Nephron (organoid): ENCODE results near the gene CRYBG3.

Source experiments
- H3K27ac Mint-ChIP-seq, 3 experiments: 2 replicates each; pipeline ENCODE4 v1.8.0; 2020; ENCODE audit warnings: mixed read lengths in 3 of 3, mild to moderate bottlenecking in 2 of 3, moderate library complexity in 1 of 3
- H3K27me3 Mint-ChIP-seq: 2 replicates; pipeline ENCODE4 v1.8.0; 2021; ENCODE audit warnings: low read depth, mild to moderate bottlenecking, moderate library complexity, mixed read lengths
- H3K36me3 Mint-ChIP-seq: 2 replicates; pipeline ENCODE4 v1.8.0; 2020; ENCODE audit warnings: low read depth, mixed read lengths
- H3K4me1 Mint-ChIP-seq: 2 replicates; pipeline ENCODE4 v1.8.0; 2020; ENCODE audit warnings: mixed read lengths
- H3K4me3 Mint-ChIP-seq, 3 experiments: 2 replicates each; pipeline ENCODE4 v1.8.0; 2020; ENCODE audit warnings: mild to moderate bottlenecking in 3 of 3, mixed read lengths in 3 of 3, moderate library complexity in 2 of 3
- H3K9me3 Mint-ChIP-seq: 2 replicates; pipeline ENCODE4 v1.8.0; 2020; ENCODE audit warnings: mixed read lengths
- TF ChIP-seq, protein P1 (sequence below), 3 experiments: fragments of 200-600 bp; sonication (generic); IDR thresholded peaks; one replicate each; pipeline ENCODE4 v1.5.0; 2021; ENCODE audit warnings: antibody characterized with exemption in 3 of 3; ENCODE audit not compliant: unreplicated experiment in 3 of 3

CRYBG3 gene

DNA sequence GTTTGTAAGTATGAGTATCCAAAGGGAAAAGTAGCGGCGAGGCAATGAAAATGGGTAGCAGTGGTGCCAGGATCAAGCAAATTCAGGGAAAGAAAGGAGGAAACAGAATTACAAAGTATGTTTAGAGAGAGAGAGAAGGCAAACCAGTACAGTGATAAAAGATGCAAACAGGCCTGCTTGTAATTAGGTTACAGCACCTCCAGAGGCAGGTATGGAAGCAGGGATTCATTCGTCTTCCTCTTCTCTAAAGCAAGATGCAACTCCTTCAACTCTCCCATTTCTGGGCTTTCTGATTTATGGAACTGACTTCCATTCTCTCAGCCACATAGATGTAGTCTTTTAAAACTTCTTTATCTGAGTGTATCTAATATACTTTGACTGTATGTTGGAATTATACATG lies 68.0 kb downstream of the CRYBG3 start:
- peaks cover 21% of the 10 kb centered on the region for H3K36me3 Mint-ChIP-seq
- H3K27me3 Mint-ChIP-seq: no peaks in the 10 kb centered on the region
- TF ChIP-seq, protein P1, sequence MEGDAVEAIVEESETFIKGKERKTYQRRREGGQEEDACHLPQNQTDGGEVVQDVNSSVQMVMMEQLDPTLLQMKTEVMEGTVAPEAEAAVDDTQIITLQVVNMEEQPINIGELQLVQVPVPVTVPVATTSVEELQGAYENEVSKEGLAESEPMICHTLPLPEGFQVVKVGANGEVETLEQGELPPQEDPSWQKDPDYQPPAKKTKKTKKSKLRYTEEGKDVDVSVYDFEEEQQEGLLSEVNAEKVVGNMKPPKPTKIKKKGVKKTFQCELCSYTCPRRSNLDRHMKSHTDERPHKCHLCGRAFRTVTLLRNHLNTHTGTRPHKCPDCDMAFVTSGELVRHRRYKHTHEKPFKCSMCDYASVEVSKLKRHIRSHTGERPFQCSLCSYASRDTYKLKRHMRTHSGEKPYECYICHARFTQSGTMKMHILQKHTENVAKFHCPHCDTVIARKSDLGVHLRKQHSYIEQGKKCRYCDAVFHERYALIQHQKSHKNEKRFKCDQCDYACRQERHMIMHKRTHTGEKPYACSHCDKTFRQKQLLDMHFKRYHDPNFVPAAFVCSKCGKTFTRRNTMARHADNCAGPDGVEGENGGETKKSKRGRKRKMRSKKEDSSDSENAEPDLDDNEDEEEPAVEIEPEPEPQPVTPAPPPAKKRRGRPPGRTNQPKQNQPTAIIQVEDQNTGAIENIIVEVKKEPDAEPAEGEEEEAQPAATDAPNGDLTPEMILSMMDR (IDR thresholded peaks at IDR 0.05; ENCODE audit: unreplicated experiment in 3 of 3): no peak
- H3K9me3 Mint-ChIP-seq: no peaks in the 10 kb centered on the region
- no peak overlapping the region for H3K27ac Mint-ChIP-seq
- H3K4me3 Mint-ChIP-seq: no peak overlapping the region
- H3K4me1 Mint-ChIP-seq: no peaks in the 10 kb centered on the region

DNA sequence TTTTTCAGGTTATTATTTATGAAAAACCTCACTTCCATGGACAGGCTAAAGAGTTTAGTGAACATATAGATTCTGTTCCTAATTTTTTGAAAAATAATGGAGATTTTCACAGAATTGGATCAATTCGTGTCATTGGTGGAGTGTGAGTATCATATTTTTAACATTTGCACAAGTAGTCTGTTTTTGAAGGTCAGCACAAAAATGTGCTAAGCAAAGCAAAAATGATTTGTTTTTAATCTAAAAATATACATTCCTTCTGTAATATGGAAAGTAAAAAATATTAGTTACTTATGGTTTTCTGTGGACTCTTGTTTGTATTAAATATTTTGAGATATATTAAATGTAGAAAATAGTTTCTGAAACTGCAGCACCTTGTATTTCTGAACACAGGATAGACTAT lies 71.0 kb downstream of the CRYBG3 start:
- Mint-ChIP-seq H3K4me1 (no peaks in the 10 kb centered on the region), H3K27me3 (no peaks in the 10 kb centered on the region), H3K4me3 (no peak overlapping the region), H3K27ac (no peak overlapping the region), H3K36me3 (peaks cover 23% of the 10 kb centered on the region), H3K9me3 (no peaks in the 10 kb centered on the region)
- TF ChIP-seq, protein P1 (IDR thresholded peaks at IDR 0.05; ENCODE audit: unreplicated experiment in 3 of 3): no peak

DNA sequence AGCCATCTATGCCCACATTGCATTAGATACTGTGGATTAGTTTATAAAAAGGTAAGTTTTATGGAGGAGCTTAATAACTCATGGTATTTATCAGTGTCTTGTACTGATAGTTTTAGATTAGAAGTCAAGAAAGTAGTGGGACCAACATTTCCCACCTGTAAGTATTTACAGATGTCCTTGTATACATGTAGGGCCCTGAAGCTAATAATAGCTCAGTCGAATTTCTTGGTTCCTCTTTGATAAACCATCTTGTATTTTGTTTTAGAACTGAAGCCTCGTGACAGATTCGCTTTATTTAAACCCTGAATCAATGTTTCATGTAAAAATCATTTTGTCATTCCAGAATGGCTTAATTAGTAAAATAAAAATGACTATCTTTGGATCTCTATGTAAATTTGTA lies 73.4 kb downstream of the CRYBG3 start:
- Mint-ChIP-seq H3K9me3 (no peaks in the 10 kb centered on the region), H3K27me3 (no peaks in the 10 kb centered on the region), H3K4me1 (no peaks in the 10 kb centered on the region), H3K36me3 (peaks cover 28% of the 10 kb centered on the region), H3K27ac (no peak overlapping the region), H3K4me3 (no peak overlapping the region)
- TF ChIP-seq, protein P1 (IDR thresholded peaks at IDR 0.05; ENCODE audit: unreplicated experiment in 3 of 3): no peak

- no peaks in the 10 kb centered on the region for H3K9me3 Mint-ChIP-seq
- H3K4me3 Mint-ChIP-seq: no peak overlapping the region
- no peaks in the 10 kb centered on the region for H3K27me3 Mint-ChIP-seq
- peaks cover 28% of the 10 kb centered on the region for H3K36me3 Mint-ChIP-seq
- TF ChIP-seq, protein P1 (IDR thresholded peaks at IDR 0.05; ENCODE audit: unreplicated experiment in 3 of 3): no peak
- H3K4me1 Mint-ChIP-seq: no peaks in the 10 kb centered on the region
- H3K27ac Mint-ChIP-seq: no peak overlapping the region
These were observed 74.3 kb downstream of the CRYBG3 start for GRCh38 chr3:97896129-97896528.

DNA sequence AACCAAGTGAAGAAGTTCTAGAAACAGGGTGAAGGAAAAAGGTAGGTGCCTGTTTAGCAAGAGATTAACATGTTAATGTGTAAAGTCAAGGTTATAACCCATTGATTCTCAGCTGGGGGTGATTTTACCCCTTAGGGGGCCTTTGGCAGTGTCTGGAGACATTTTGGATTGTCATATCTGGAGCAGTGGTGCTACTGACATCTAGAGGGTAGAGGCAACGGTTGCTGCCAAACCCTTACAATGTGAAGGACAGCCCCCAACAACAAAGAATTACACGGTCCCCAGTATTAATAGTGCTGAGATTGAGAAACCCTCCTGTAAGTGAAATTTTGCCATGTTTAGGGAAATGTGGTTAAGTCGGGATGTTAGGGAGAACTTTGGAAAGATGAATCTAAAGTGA lies 74.7 kb downstream of the CRYBG3 start:
- TF ChIP-seq, protein P1 (IDR thresholded peaks at IDR 0.05; ENCODE audit: unreplicated experiment in 3 of 3): no peak
- Mint-ChIP-seq H3K36me3 (peaks cover 28% of the 10 kb centered on the region), H3K4me1 (peaks cover 4% of the 10 kb centered on the region), H3K4me3 (no peak overlapping the region), H3K9me3 (no peaks in the 10 kb centered on the region), H3K27me3 (no peaks in the 10 kb centered on the region), H3K27ac (no peak overlapping the region)

DNA sequence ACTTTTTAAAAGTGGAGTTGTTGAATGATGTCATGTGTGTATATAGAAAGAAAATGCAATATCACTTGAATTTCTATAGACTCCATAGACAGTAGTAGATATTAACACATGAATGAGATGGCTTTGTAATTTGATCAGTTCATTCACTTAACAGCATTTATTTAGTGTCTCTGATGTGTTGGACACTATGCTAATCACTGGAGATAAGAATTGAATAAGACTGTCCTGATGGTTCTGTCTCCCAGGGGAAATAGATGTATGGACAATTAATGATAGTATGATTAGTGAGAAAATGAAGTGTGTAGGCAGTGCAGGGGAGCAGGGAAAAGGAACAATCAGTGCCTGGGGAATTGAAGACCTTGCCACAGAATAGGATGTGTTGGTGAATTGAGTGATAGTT lies 77.5 kb downstream of the CRYBG3 start:
- H3K4me1 Mint-ChIP-seq: peaks cover 10% of the 10 kb centered on the region
- no peak overlapping the region for H3K27ac Mint-ChIP-seq
- H3K27me3 Mint-ChIP-seq: no peaks in the 10 kb centered on the region
- no peaks in the 10 kb centered on the region for H3K9me3 Mint-ChIP-seq
- TF ChIP-seq, protein P1 (IDR thresholded peaks at IDR 0.05; ENCODE audit: unreplicated experiment in 3 of 3): no peak
- peaks cover 21% of the 10 kb centered on the region for H3K36me3 Mint-ChIP-seq
- no peak overlapping the region for H3K4me3 Mint-ChIP-seq
